ACHN (cell line): ENCODE data around the gene TARS2.

ENCODE experiments used
- DNase-seq: peaks from one replicate; pipeline ENCODE4 v3.0.0-alpha.2; 2015
- in situ Hi-C: cut with HindIII; loops from 2 replicates; pipeline ENCODE4 v1.10.0; 2017; ENCODE audit warnings: low sequenced_read_pairs, low pct_ligation_motif_present, low pct_unique_long_range_greater_than_20kb

The TARS2 gene

DNA sequence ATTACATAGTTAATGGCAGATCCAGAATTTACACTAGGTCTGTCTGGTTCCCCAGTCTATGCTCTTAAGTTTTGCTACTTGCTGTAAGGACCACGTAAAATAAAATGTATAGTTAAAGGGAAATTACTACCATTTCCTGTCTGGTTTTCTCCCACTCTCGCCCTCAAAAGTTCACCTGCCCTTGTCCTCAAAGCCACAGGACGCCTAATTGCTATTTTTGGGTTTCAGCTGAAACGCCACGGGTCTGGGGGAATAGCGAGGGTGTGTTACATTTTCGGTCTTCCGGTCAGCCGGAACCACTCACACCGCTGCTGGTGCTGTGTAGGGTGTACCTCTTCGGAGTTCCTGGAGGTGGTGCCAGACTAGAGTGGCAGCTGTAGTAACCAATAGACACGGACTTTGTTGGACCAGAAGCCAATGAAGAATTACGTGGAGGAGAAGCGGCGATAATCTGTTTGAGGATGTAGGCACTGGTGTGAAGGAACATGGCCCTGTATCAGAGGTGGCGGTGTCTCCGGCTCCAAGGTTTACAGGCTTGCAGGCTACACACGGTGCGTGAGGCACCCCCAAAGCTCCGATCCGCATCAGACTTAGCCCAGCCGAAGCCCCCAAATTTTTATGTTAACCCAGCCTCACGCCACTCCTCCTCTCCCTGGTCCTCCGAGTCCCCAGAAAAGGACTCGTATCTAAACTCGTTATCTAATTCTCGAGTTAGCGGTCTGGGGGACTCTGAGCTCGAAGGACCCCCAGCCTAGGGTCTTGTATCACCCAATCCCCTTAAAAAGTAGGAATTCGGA, at the start of gene TARS2:
TARS2 (plus strand) TSS at position 454 of the 797 bp plus-strand sequence; CDS start at position 486, 32 bp downstream.
- in situ Hi-C loops, result no loop called here
- peak; percentile 99 for DNase-seq

DNA sequence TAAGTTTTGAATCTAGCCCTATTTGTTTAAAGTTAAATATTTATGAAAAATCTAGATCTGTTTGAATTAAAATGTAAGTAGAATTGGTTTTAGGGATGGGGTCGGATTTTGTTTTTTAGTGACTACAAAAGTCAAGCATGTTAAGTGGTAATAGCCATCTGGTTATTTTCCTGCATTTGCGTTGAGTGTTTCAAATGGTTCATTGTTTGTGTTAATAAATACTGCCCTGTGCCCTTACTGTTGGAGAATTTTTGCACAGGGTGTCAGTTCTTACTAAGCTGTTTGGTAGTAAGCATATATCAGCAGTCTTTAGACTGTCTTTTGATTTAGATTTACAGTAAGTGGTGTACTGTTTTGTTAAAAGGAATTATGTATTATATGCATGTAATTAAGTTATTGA, 46.1 kb upstream of the TARS2 start:
- in situ Hi-C loops, result no loop called here
- no peak for DNase-seq

GRCh38 chr1:150444232-150444631, 43.0 kb upstream of the TARS2 start:
- in situ Hi-C loops, result no loop called here
- DNase-seq, result no peak

DNA sequence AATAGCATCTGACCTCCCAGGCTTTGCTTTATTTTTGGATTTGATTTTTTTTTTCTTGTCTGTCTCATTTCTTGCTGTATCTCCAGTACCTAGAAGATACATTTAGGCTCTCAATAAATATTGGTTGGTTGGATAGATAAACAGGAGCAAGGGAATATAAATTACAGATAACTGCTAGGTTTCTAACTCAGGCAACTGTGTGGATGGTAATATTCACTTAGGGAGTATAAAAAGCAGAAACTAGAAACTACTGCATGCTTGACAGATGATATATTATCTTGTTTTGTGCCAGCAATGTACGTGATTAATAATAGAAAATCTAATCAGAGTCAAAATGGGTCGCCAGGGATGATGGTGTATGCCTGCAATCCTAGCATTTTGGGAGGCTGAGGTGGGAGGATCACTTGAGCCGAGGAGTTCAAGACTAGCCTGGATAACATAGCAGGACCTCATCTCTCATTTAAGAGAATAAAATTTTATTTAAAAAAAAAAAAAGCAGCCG, 31.0 kb upstream of the TARS2 start:
- in situ Hi-C loops, result no loop called here

DNA sequence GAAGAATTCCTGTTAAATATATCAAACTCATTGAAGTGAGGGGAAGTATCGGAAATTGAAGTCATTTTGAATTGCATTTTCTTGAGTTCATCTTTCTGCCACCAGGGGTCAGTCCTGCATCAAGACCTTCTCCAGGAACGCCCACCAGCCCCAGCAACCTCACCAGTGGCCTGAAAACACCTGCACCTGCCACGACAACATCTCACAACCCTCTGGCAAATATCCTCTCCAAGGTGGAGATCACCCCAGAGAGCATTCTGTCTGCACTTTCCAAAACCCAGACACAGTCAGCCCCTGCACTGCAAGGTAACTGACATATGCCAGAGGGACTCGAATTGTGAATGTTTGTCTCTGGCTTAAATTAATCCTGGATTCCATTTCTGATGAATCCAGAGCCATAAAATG, 22.8 kb upstream of the TARS2 start:
- in situ Hi-C loops, result no loop called here
- DNase-seq, result peak; percentile 70

More for the DNA sequence above, 31.0 kb upstream of the TARS2 start:
- no peak for DNase-seq

GRCh38 chr1:150466964-150467363, 20.3 kb upstream of the TARS2 start:
- in situ Hi-C loops, result no loop called here
- DNase-seq, result no peak

- in situ Hi-C loops, result no loop called here
- no peak for DNase-seq
These were observed 17.9 kb upstream of the TARS2 start for GRCh38 chr1:150469291-150469690.

GRCh38 chr1:150472601-150473200, 14.5 kb upstream of the TARS2 start:
- no peak for DNase-seq
- in situ Hi-C loops, result no loop called here

GRCh38 chr1:150473659-150474058, 13.6 kb upstream of the TARS2 start:
- in situ Hi-C loops, result no loop called here
- no peak for DNase-seq

- DNase-seq, result no peak
- in situ Hi-C loops, result no loop called here
These were observed 12.3 kb upstream of the TARS2 start for GRCh38 chr1:150474869-150475268.

DNA sequence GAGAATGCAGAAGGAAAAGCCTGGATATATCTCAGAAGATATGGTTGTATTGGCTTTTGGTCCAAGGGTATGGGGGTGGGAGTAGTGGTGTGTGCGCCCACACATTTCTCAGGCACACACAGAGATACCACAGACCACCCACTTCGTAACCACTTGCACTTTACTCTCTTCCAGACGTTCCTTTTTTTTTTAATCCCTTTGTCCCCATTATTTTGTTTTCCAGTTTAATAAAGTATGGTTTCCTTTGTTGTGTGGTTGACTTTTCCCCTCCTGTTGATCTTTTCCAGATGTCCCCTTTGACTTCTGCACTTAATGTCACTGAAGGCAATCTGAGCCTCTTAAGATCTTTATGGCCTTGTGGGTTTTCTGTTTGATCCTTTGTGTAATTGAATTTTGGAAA, 10.5 kb upstream of the TARS2 start:
- in situ Hi-C loops, result no loop called here
- no peak for DNase-seq

GRCh38 chr1:150477320-150477719, 9.9 kb upstream of the TARS2 start:
- in situ Hi-C loops, result no loop called here
- DNase-seq, result no peak

DNA sequence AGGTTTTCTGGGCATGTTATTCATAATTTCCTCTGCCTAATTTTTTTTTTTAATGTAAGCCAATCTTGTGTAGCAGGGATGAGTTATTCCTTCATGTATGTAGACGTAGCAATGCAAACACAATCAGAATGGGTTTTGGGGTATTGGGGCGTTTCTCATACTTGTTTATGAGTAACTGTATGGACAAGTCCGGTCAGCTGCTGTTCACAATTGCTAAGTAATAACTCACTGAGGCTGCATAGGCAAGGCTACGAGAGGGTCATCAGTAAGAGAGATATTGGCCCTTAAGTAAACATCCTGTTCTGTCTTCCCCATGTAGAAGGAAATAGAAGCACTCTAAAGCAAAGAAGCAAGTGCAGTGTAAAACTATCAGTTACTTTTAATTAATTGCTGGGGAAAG, 9.5 kb upstream of the TARS2 start:
- DNase-seq, result no peak
- in situ Hi-C loops, result no loop called here

DNA sequence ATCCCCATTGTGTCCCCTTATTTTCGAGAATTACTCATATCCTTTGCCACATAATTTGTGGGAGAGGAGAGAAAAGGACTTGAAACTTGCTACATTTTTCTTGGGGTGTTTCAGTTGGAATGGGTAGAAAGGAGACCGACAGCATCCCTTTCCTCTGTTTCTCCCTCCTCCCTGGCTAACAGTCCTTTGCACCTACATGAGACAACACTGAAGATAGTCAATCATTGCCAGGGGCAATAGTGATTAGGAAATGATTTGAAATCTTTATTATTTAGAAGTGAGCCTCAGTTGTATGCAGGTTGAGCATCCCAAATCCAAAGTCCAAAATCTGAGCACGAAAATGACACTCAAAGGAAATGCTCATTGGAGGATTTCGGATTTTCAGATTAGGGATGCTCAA, 7.8 kb upstream of the TARS2 start:
- in situ Hi-C loops, result no loop called here
- no peak for DNase-seq

- DNase-seq, result no peak
These were observed 7.3 kb upstream of the TARS2 start for GRCh38 chr1:150479927-150480352.

DNA sequence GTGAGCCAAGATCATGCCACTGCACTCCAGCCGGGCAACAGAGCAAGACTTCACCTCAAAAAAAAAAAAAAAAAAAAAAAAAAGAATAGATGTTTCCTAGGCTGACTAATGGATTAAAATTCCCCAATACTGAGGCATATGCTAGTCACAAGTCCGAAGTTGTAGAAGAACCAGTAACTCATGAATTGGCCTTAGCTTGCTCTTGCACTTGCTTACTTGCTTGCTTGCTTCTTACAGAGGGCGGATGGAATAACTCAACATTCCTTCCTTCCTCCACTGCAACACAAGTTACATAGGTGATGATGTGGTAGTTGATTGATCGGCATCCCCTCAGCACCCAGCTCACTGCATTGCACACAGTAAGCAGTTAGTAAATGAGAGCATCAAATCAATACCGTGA, 2.8 kb upstream of the TARS2 start:
- peak; percentile 48 for DNase-seq
- in situ Hi-C loops, result no loop called here

More at GRCh38 chr1:150479927-150480352, 7.3 kb upstream of the TARS2 start:
- in situ Hi-C loops, result no loop called here

GRCh38 chr1:150484861-150485260, 2.4 kb upstream of the TARS2 start:
- peak; percentile 61 for DNase-seq
- in situ Hi-C loops, result no loop called here

GRCh38 chr1:150487763-150488115, 520 bp downstream of the TARS2 start:
- DNase-seq, result no peak

DNA sequence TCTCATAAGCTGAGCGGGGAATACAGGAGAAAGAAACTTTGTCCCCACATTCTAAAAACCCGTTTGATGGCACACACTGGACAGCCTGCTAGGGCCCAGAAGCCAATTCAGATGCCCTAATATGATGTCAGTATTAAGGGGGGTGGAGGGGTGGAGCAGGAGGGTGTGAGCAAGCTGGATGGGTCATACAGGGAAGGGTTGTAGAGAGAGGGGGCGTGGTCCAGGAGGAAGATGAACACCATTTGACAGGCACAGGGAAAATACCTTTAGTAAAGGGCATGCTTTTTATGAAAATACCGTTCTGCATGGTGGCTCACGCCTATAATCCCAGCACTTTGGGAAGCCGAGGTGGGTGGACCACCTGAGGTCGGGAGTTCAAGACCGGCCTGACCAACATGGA, 6.0 kb downstream of the TARS2 start:
- in situ Hi-C loops, result no loop called here

More at GRCh38 chr1:150487763-150488115, 520 bp downstream of the TARS2 start:
- in situ Hi-C loops, result no loop called here

DNA sequence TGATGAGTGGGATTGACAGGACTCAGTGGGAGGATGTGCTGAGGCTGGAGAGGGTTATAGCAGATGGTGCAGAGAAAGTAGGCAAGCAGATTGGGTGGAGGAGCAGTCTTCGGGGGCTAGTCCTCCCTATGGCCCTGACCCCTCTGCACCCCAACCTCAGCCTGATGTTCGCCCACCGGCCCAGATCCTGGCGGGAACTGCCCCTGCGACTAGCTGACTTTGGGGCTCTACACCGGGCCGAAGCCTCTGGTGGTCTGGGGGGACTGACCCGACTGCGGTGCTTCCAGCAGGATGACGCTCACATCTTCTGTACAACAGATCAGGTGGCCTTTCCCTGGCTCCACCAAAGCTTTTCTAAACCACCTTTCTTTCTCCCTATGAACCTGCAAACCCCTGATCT, 11.1 kb downstream of the TARS2 start:
- in situ Hi-C loops, result no loop called here

More for the DNA sequence above, 6.0 kb downstream of the TARS2 start:
- DNase-seq, result no peak

More for the DNA sequence above, 11.1 kb downstream of the TARS2 start:
- no peak for DNase-seq
